Stimulated activated CD4-positive, alpha-beta T cell treated with anti-CD3 and anti-CD28 coated beads, TNF-alpha, amount 100 ng/mL, for 4 hours (primary cell): Measurements from ENCODE around the gene KCTD2.
"Not testable (repeated sequence)": the region's sequence is repeated elsewhere in the genome, so short reads cannot be mapped to it uniquely, and the experiment has no call there.

Source experiments
- DNase-seq, 3 experiments: peaks; one replicate each; pipeline ENCODE4 v3.0.0-alpha.2; 2020; ENCODE audit warnings: low read depth in 3 of 3

KCTD2 gene

GRCh38 chr17:75020331-75021110 lies 26.5 kb upstream of the KCTD2 start:
- DNase-seq = no peak

GRCh38 chr17:75024686-75025397 lies 22.2 kb upstream of the KCTD2 start:
- DNase-seq = no peak

GRCh38 chr17:75025398-75025734 lies 21.7 kb upstream of the KCTD2 start:
- DNase-seq = not testable (repeated sequence)

DNA sequence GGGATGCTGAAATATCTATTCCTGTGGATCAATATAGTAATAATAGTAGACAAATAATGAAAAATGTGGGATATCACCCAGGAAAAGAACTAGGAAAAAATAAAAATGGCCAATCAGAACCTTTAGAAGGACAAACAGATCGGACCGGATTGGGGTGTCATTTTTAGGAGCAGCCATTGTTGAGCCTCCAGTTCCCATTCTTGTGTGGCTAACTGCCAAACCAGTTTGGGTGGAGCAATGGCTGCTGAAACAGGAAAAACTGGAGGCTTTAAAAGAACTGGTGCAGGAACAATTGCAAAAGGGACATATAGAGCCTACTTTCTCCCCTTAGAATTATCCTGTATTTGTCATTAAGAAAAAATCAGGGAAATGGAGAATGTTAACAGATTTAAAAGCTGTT lies 20.4 kb upstream of the KCTD2 start:
- not testable (repeated sequence) for DNase-seq

DNA sequence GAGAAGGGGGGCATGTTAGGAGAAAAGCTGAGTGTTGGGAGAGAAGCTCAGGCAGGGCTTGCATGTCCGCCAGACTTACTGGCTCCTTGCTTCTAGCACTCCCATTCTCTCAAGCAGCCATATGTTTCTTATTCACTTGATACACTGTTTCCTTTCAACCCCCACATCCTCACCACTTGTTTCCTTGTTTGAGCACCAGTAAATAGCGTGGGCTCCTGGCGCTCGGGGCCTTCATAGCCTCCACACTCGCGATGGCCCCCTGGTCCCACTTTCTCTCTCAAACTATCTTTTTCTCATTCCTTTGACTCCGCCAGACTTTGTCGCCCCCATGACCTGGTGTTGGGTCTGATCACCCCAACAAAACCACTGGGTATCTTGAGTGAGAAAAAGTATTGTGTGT lies 16.9 kb upstream of the KCTD2 start:
- DNase-seq = no peak

DNA sequence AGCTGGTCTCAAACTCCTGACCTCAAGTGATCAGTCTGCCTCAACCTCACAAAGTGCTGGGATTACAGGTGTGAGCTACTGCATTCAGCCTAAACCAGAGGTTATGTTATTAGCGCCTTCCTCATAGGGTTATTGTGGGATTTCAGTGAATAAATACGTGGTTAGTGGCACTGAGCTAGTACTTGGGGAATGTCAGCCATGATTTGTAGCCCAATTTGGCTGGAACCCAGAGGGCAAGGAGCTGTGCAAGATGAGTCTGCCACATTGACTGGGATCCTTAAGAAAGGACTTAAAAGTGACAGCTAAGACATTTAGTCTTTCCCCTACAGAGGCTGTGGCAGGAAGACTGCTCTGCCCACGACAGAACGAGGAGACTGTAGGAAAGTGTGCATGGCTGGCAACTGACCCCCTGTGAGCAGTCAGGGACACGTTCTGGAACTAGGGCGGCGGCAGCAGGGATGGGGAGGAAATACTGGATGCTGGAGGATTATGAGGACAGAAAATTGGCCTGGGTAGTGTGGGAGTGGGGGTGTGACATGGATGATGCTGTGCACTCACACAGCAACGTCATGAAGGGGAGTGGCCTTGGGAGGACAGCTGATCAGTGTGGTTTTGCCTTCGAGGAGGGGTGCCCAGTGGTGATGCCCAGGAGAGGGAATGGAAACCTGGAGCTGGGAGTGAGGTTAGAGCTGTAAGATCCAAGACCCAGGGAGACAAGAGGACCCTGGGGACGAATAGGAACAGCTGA lies 14.9 kb upstream of the KCTD2 start:
- peak in 2 of 3 experiments; percentile 28 to 32 for DNase-seq

DNA sequence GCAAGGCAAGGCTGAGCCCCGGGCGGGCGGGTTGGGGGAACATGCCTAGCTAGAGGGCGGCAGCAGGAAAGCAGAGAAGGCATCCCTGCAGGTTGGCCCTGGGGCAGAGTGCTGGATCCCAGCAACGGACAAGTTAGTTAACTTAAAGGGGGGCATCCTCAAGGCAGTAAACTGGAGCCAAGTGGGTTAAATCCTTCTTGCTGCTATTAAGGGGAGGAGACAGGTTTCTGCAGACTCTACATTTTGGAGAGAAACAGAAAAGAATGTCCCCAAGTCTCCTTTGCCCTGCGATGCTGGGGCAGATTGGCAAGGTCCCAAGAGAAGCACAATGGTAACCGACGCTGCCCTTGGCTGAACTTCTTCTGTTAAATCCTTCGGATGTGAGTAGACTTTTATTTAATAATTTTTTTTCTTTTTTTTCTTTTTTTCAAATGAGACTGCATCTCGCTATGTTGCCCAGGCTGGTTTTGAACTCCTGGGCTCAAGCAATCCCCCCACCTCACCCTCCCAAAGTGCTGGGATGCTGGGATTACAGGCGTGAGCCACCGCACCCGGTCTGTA lies 14.2 kb upstream of the KCTD2 start:
- DNase-seq = no peak

DNA sequence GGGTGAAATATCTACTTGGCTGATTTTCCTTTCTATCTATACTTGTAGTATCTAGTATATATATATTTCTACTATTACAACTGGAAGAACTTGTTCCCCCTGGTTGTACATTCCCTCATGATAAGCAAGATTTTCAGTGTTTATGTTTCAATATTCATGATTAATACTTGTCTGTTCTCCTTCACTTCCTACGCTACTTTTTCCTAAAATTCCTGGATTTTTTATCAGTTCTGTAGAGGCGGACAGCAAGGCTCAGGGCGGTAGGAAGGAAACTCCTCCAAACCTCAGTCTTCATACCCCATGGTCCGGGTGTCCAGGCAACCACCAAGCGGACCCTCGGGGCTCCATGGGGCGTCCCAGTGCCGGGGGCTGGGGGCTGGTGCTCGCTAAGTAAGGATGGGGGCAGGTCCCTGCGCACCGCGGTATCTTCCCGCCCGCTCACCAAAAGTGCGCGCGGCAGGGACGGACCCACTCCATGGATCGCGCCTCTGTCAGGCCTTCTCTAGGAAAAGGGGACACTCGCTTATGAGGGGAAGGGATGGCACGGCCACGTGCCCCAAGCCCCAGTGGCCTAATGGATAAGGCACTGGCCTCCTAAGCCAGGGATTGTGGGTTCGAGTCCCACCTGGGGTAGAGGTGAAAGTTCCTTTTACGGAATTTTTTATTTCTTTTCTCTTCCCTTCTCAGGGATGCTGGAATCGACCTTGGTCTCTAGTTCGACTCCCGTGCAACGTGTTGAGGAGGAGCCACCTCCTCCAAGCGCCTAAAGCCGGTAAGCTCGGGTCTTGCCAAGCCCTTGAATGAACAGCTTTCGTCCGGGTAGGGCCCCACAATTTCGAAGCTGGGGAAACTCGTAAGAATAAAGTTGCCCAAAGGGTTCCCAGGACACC lies 13.4 kb upstream of the KCTD2 start:
- peak; percentile 72 to 93 (median 75) for DNase-seq

DNA sequence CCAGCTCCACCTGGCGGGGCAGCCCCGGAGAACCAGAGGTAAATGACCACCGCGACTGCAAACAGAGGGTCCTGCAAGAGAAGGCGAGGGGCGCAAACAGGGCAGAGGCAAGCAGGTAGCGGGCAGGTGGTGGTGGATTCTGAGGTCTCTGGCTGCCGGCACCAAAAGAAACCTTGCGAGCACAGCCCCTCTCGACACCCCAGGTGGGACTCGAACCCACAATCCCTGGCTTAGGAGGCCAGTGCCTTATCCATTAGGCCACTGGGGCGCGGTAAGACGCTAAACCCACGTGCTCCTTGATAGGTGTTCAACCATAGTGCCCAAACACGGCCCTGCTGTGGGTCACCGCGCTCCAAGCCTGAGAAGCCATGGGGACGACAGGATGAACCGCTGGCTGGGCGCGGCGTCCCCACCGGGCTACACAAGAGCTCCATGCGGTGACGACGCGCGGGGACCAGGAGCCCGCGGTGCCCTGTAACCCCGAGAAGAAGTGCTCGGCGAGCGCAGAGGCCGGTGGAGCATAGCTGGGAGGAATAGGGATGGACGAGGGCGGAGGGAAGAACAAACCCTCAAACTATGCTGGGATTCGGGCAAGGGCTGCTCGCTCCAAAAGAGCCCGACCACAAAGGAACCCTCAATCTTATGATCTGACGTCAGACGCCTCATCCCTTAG lies 12.7 kb upstream of the KCTD2 start:
- peak; percentile 69 to 95 (median 69) for DNase-seq

DNA sequence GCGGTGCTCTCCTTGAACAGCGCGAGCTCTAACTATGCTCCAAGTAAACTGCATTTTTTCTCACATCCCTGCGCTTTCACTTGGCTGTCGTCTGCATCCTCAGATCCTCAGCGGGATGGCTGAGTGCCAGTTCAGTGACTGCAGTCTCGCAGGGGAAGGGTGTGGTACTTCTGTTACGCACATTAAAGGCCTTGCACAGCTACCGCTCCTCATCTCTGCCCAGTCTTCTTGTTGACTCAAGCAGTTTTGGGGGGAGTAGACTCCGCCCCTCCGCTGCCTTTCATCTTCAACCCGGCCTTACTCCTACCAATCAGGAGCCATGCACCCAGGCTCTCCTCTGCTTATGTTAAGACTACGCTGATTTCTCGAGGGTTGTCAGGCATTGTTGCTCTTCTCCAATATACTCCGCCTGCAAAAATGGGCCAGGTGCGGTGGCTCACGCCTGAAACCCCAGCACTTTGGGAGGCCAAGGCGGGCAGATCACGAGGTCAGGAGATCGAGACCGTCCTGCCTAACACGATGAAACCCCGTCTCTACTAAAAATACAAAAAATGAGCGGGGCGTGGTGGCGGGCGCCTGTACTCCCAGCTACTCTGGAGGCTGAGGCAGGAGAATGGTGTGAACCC lies 10.3 kb upstream of the KCTD2 start:
- DNase-seq = peak; percentile 31 to 77 (median 63)

DNA sequence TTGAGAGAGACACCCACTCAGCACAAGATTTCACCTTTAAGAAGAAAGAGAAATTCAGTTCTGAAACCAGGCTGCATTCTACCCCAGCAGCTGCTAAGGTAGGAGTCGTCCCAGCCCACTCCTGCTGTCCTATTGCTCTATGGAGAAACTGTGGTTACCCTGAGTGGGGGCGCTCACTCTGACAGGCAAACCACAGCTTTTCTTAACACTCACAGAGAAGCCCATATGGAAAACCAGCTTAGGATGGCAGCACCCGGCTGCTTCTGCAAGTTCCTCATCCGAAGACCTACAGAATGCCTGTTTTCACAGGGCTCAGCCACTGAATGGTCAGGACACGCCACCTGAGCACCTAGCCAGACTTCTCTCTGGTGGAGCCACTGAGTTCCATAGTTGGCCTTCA lies 7.8 kb upstream of the KCTD2 start:
- DNase-seq = no peak

- no peak for DNase-seq
These were observed 5.3 kb upstream of the KCTD2 start for GRCh38 chr17:75041656-75042280.

- not testable (repeated sequence) for DNase-seq
These were observed 3.2 kb upstream of the KCTD2 start for GRCh38 chr17:75043789-75044188.

GRCh38 chr17:75044716-75045115 lies 2.3 kb upstream of the KCTD2 start:
- no peak for DNase-seq

- DNase-seq = not testable (repeated sequence)
These were observed 1.0 kb upstream of the KCTD2 start for GRCh38 chr17:75045946-75046406.

GRCh38 chr17:75047398-75048098 lies 523 bp downstream of the KCTD2 start:
- peak in 1 of 3 experiments; percentile 26 for DNase-seq

- no peak for DNase-seq
These were observed 1.3 kb downstream of the KCTD2 start for GRCh38 chr17:75048249-75048878.

DNA sequence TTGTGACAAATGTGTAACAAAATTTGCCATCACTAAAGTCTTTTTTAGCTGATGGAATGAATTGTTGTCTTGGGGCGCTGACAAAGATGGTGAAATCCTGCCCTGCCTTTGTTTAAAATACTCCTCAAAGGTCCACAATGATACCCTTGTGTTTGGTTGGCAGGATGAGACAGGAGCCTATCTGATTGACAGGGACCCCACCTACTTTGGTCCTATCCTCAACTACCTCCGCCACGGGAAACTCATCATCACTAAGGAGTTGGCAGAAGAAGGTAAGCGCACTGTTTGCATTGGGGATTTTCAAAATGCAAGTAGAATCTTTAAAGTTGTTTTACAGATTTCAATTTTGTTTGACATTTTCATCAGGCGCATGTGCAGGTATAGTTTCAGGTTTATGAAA lies 2.0 kb downstream of the KCTD2 start:
- DNase-seq = no peak
